ENCODE measurements around the gene TNNT1. TPM values are rescaled to one million over a fixed set of nuclear protein-coding genes. Genes with fewer than 3 reads are reported as not detected.

The TNNT1 gene
- total RNA-seq, 4 donors from 2014 or later, result not detected

- Histone ChIP-seq H3K36me3 (peaks cover 31 to 33% of the 10 kb centered on the region in 2 donors), H3K27me3 (no peaks in the 10 kb centered on the region), H3K4me1 (no peaks in the 10 kb centered on the region), H3K4me3 (replicated peaks in 1 of 3) (no peak overlapping the region), H3K27ac (no peak overlapping the region), H3K9me3 (no peaks in the 10 kb centered on the region)
- intact Hi-C loops (cut with DNase I), result no loop called here
- DNase-seq, result no peak
- no peak for TF ChIP-seq CTCF (IDR thresholded peaks at IDR 0.05)
- TF ChIP-seq POLR2A (IDR thresholded peaks at IDR 0.05), result no peak
- 88 to 91% methylated on average over 21 to 32 of the region's 32 CpGs for WGBS, 2 donors
Measured at GRCh38 chr19:55094456-55095259, 54.3 kb downstream of the TNNT1 start.

GRCh38 chr19:55092423-55093318, 56.3 kb downstream of the TNNT1 start:
- Histone ChIP-seq H3K27me3 (no peaks in the 10 kb centered on the region), H3K4me1 (peaks cover 0 to 7% of the 10 kb centered on the region in 2 donors), H3K4me3 (replicated peaks in 1 of 3) (no peak overlapping the region), H3K36me3 (peaks cover 27 to 28% of the 10 kb centered on the region in 2 donors), H3K9me3 (no peaks in the 10 kb centered on the region), H3K27ac (no peak overlapping the region)
- DNase-seq, result no peak
- WGBS, 2 donors, result 86 to 90% methylated on average over 20 to 25 of the region's 49 CpGs
- TF ChIP-seq POLR2A (IDR thresholded peaks at IDR 0.05) (no peak), CTCF (IDR thresholded peaks at IDR 0.05) (no peak)
- intact Hi-C loops (cut with DNase I), result no loop called here

- peaks cover 27 to 28% of the 10 kb centered on the region in 2 donors for H3K36me3 ChIP-seq
- WGBS, 2 donors, result 85 to 91% methylated on average over 15 to 24 of the region's 27 CpGs
- no peak overlapping the region for H3K4me3 ChIP-seq (replicated peaks in 1 of 3)
- intact Hi-C loops (cut with DNase I), result no loop called here
- no peak for DNase-seq
- no peaks in the 10 kb centered on the region for H3K27me3 ChIP-seq
- no peak overlapping the region for H3K27ac ChIP-seq
- H3K9me3 ChIP-seq, result no peaks in the 10 kb centered on the region
- H3K4me1 ChIP-seq, result peaks cover 0 to 9% of the 10 kb centered on the region in 2 donors
- TF ChIP-seq POLR2A (IDR thresholded peaks at IDR 0.05) (no peak), CTCF (IDR thresholded peaks at IDR 0.05) (no peak)
Measured at GRCh38 chr19:55091955-55092354, 57.1 kb downstream of the TNNT1 start.

GRCh38 chr19:55091126-55091910, 57.7 kb downstream of the TNNT1 start:
- TF ChIP-seq CTCF (IDR thresholded peaks at IDR 0.05) (no peak), POLR2A (IDR thresholded peaks at IDR 0.05) (no peak)
- peaks cover 0 to 13% of the 10 kb centered on the region in 2 donors for H3K4me1 ChIP-seq
- H3K27ac ChIP-seq, result no peak overlapping the region
- no peak overlapping the region for H3K4me3 ChIP-seq (replicated peaks in 1 of 3)
- no peaks in the 10 kb centered on the region for H3K27me3 ChIP-seq
- intact Hi-C loops (cut with DNase I), result no loop called here
- no peaks in the 10 kb centered on the region for H3K9me3 ChIP-seq
- WGBS, 2 donors, result 88 to 94% methylated on average over 25 to 27 of the region's 32 CpGs
- no peak for DNase-seq
- peaks cover 27 to 28% of the 10 kb centered on the region in 2 donors for H3K36me3 ChIP-seq
